Measurements from ENCODE around the gene C12orf76. TPM values are rescaled to one million over a fixed set of nuclear protein-coding genes. Genes with fewer than 3 reads are reported as not detected.

Gene C12orf76
- total RNA-seq, 1 donor from 2014 or later, result 24.4 TPM

GRCh38 chr12:109999649-109999971, 48.7 kb downstream of the C12orf76 start:
- no peak for DNase-seq (ENCODE audit: low read depth, low spot score)
- H3K4me3 Mint-ChIP-seq, result peak overlapping the region; percentile 95
- H3K9me3 Mint-ChIP-seq, result no peaks in the 10 kb centered on the region
- H3K27ac Mint-ChIP-seq (ENCODE audit: unreplicated experiment), result peak overlapping the region; percentile 20
- peaks cover 15% of the 10 kb centered on the region for H3K27me3 Mint-ChIP-seq (ENCODE audit: low read depth)
- no peaks in the 10 kb centered on the region for H3K36me3 Mint-ChIP-seq (ENCODE audit: low read depth)
- TF ChIP-seq CTCF (conservative IDR thresholded peaks at IDR 0.05), result no peak
- H3K4me1 Mint-ChIP-seq, result peaks cover 38% of the 10 kb centered on the region

GRCh38 chr12:109998904-109999648, 49.2 kb downstream of the C12orf76 start, which contains the start of gene ANKRD13A:
ANKRD13A (plus strand) TSS chr12:109999430; CDS start chr12:109999689, 259 bp downstream.
- Mint-ChIP-seq H3K4me3 (peak within 1 kb of the TSS; percentile 95), H3K4me1 (peaks cover 43% of the 10 kb centered on the region), H3K27ac (ENCODE audit: unreplicated experiment) (peak within 1 kb of the TSS; percentile 100), H3K27me3 (ENCODE audit: low read depth) (peaks cover 15% of the 10 kb centered on the region), H3K9me3 (no peaks in the 10 kb centered on the region), H3K36me3 (ENCODE audit: low read depth) (no peaks in the 10 kb centered on the region)
- no peak for TF ChIP-seq CTCF (conservative IDR thresholded peaks at IDR 0.05)
- peak; percentile 80 for DNase-seq (ENCODE audit: low read depth, low spot score)

GRCh38 chr12:109998241-109998903, 50.0 kb downstream of the C12orf76 start:
- Mint-ChIP-seq H3K36me3 (ENCODE audit: low read depth) (no peaks in the 10 kb centered on the region), H3K27ac (ENCODE audit: unreplicated experiment) (peak overlapping the region; percentile 100), H3K27me3 (ENCODE audit: low read depth) (peaks cover 15% of the 10 kb centered on the region), H3K4me3 (peak overlapping the region; percentile 92), H3K4me1 (peaks cover 47% of the 10 kb centered on the region), H3K9me3 (no peaks in the 10 kb centered on the region)
- TF ChIP-seq CTCF (conservative IDR thresholded peaks at IDR 0.05), result no peak
- DNase-seq (ENCODE audit: low read depth, low spot score), result peak; percentile 1

- H3K9me3 Mint-ChIP-seq, result no peaks in the 10 kb centered on the region
- peaks cover 15% of the 10 kb centered on the region for H3K27me3 Mint-ChIP-seq (ENCODE audit: low read depth)
- DNase-seq (ENCODE audit: low read depth, low spot score), result no peak
- H3K4me3 Mint-ChIP-seq, result peak overlapping the region; percentile 92
- no peak for TF ChIP-seq CTCF (conservative IDR thresholded peaks at IDR 0.05)
- H3K36me3 Mint-ChIP-seq (ENCODE audit: low read depth), result no peaks in the 10 kb centered on the region
- no peak overlapping the region for H3K27ac Mint-ChIP-seq (ENCODE audit: unreplicated experiment)
- H3K4me1 Mint-ChIP-seq, result peaks cover 47% of the 10 kb centered on the region
Measured at GRCh38 chr12:109997393-109997792, 50.9 kb downstream of the C12orf76 start.

DNA sequence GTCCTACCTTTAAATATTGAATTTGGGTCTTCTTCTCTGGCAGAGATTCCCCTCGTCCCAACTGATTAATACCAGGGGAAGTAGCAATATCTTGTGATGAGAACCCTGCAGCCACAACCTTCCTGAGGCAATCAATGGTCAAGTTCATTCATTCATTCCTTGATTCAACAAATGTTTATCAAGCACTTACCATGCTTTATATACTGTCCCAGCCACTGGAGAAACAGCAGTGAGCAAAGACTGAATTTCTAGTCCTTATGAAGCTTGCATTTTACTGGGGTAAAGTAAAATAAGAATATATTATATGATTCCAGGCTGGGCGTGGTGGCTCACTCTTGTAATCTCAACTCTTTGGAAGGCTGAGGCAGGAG, 51.9 kb downstream of the C12orf76 start:
- peak overlapping the region; percentile 17 for H3K27ac Mint-ChIP-seq (ENCODE audit: unreplicated experiment)
- no peaks in the 10 kb centered on the region for H3K36me3 Mint-ChIP-seq (ENCODE audit: low read depth)
- peak overlapping the region; percentile 88 for H3K4me3 Mint-ChIP-seq
- peaks cover 15% of the 10 kb centered on the region for H3K27me3 Mint-ChIP-seq (ENCODE audit: low read depth)
- peaks cover 47% of the 10 kb centered on the region for H3K4me1 Mint-ChIP-seq
- no peaks in the 10 kb centered on the region for H3K9me3 Mint-ChIP-seq
- TF ChIP-seq CTCF (conservative IDR thresholded peaks at IDR 0.05), result no peak
- DNase-seq (ENCODE audit: low read depth, low spot score), result no peak
